Muscle layer of colon (tissue), 2 donors: ENCODE measurements around the gene POLE2.
"Not testable (repeated sequence)": the region's sequence is repeated elsewhere in the genome, so short reads cannot be mapped to it uniquely, and the experiment has no call there.

Experiments
- H3K27ac ChIP-seq: one replicate; pipeline ENCODE4 v1.7.0; 2013; ENCODE audit warnings: low read depth, mild to moderate bottlenecking, low read length, moderate library complexity
- H3K27me3 ChIP-seq, 2 donors: one replicate each; pipeline ENCODE4 v1.7.0; 2013; ENCODE audit warnings: low read length in 2 of 2, mild to moderate bottlenecking in 2 of 2; ENCODE audit not compliant: insufficient read depth in 2 of 2, control insufficient read depth in 1 of 2
- H3K36me3 ChIP-seq: one replicate; pipeline ENCODE4 v1.7.0; 2013; ENCODE audit warnings: mild to moderate bottlenecking, low read length; ENCODE audit not compliant: insufficient read depth
- H3K4me1 ChIP-seq: one replicate; pipeline ENCODE4 v1.7.0; 2013; ENCODE audit warnings: mild to moderate bottlenecking, low read length; ENCODE audit not compliant: insufficient read depth
- H3K4me3 ChIP-seq, 2 donors: one replicate each; pipeline ENCODE4 v1.7.0; 2013; ENCODE audit warnings: low read length in 2 of 2, low read depth in 1 of 2, mild to moderate bottlenecking in 1 of 2, moderate library complexity in 1 of 2
- H3K9ac ChIP-seq: one replicate; pipeline ENCODE4 v1.7.0; 2013; ENCODE audit warnings: low read length
- H3K9me3 ChIP-seq: one replicate; pipeline ENCODE4 v1.7.0; 2013; ENCODE audit warnings: mild to moderate bottlenecking, low read length
- donor health status: abdominal sarcoma.
- donor health status: Adenocarcinoma of cecum.

Gene POLE2

DNA sequence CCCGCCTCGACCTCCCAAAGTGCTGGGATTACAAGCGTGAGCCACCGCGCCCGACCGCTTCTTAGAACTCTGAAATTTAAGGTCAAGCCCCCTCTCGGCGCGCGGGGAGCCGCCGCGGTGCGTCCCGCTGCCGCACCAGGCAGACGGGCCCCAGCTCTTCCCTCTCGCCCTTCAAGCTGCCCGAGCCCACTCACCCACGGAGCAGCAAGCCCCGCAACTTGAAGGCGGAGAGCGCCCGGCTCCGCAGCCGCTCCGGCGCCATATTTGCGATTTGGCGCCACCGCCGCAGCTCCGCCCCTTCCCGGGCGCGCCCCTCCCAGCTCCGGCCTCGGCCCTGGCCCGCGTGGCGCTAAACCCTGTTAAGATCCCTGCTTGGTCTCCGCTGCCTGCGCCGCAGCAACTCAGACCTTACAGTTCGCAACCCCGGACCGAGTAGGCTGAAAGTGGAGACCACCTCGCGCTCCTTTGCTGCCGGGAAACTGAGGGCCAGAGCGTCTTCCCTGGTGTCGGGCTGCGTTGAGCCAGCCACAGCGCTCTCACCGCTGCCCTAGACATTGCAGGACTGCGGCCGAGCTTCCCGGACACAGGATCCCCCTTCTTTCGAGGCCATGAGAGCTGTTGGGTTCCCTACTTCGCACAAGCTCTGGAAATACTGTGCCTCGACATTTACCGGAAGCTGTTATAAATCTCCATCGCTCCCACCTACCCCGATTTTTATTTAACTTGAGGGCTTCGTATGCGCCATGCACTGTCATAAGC, at the start of gene POLE2:
POLE2 (minus strand) TSS at position 273 of the 759 bp plus-strand sequence; CDS start at position 262, 11 bp downstream.
- Histone ChIP-seq H3K9me3 (no peaks in the 10 kb centered on the region), H3K36me3 (no peaks in the 10 kb centered on the region), H3K9ac (peak within 1 kb of the TSS; percentile 63), H3K4me1 (peaks cover 6% of the 10 kb centered on the region), H3K4me3 (peak within 1 kb of the TSS; percentile 44 to 75), H3K27ac (peak within 1 kb of the TSS; percentile 83), H3K27me3 (no peaks in the 10 kb centered on the region)

DNA sequence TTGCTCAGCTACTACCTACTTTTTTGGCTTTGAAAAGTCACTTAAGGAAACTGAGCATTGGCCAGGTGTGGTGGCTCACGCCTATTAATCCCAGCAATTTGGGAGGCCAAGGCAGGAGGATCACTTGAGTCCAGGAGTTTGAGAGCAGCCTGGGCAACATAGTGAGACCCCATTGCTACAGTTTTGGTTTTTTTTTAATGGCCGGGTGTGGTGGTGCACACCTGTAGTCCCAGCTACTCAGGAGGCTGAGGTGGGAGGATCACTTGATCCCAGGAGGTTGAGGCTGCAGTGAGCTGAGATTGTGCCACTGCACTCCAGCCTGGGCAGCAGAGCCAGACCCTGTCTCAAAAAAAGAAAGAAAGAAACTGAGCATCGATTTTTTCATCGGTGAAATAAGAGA, 47.7 kb upstream of the POLE2 start:
- H3K36me3 ChIP-seq = peaks cover 17% of the 10 kb centered on the region

DNA sequence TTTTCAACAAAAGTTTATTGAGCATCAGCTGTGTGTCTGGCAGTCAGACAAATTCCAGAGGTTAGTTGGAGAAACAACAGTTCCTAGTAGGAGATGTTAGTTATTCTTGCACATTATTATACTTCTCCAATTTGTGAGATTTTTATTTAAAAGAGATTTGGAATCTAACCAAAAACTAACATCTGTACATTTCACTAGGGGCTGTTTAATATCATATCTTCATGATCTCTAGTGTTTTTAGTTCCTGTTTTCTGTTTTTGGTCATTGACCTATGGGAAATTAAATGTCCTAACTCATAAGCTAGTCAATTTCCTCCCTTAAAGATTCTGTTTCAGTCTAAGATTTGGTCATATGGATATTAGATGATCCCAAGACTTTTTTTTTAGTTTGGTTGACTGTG, 45.8 kb upstream of the POLE2 start:
- H3K9ac ChIP-seq = no peak overlapping the region
- H3K9me3 ChIP-seq = no peaks in the 10 kb centered on the region
- H3K27me3 ChIP-seq = no peaks in the 10 kb centered on the region
- H3K4me1 ChIP-seq = no peaks in the 10 kb centered on the region
- no peak overlapping the region for H3K27ac ChIP-seq
- H3K4me3 ChIP-seq = no peak overlapping the region
- H3K36me3 ChIP-seq = peaks cover 15% of the 10 kb centered on the region

More for the DNA sequence above, 47.7 kb upstream of the POLE2 start:
- H3K27me3 ChIP-seq, H3K4me1 ChIP-seq, H3K9me3 ChIP-seq, H3K9ac ChIP-seq, H3K27ac ChIP-seq, H3K4me3 ChIP-seq: not testable (repeated sequence)

DNA sequence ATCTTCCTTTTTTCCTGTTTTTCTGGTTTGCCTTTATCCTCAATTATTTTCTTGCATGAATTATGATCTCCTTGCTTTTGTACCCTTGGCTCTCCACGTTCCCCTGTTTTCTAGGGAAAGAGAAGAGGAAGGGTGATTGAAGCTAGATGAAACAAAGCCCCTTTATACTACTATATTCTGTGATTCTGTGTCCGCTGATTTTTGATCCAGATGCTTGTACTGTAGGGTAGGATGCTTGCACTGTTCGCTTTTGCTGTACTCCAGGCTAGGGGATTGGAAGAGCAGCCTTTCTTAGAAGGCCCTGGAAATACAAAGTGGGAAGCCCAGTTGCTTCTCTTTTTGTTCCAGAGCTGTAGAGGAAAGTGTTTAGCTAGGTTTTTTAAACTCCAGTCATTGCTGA, 44.9 kb upstream of the POLE2 start:
- Histone ChIP-seq H3K27me3 (no peaks in the 10 kb centered on the region), H3K27ac (no peak overlapping the region), H3K4me1 (no peaks in the 10 kb centered on the region), H3K36me3 (peaks cover 17% of the 10 kb centered on the region), H3K9ac (no peak overlapping the region), H3K9me3 (no peaks in the 10 kb centered on the region), H3K4me3 (no peak overlapping the region)

- Histone ChIP-seq H3K9ac (no peak overlapping the region), H3K4me3 (no peak overlapping the region), H3K27me3 (no peaks in the 10 kb centered on the region), H3K4me1 (no peaks in the 10 kb centered on the region), H3K36me3 (peaks cover 40% of the 10 kb centered on the region), H3K27ac (no peak overlapping the region), H3K9me3 (no peaks in the 10 kb centered on the region)
Measured at GRCh38 chr14:49727171-49727570, 39.2 kb upstream of the POLE2 start.

- not testable (repeated sequence) for H3K9ac ChIP-seq, H3K27ac ChIP-seq, H3K9me3 ChIP-seq, H3K4me1 ChIP-seq, H3K4me3 ChIP-seq, H3K27me3 ChIP-seq
- peaks cover 24% of the 10 kb centered on the region for H3K36me3 ChIP-seq
Measured at GRCh38 chr14:49721733-49722435, 33.9 kb upstream of the POLE2 start.

DNA sequence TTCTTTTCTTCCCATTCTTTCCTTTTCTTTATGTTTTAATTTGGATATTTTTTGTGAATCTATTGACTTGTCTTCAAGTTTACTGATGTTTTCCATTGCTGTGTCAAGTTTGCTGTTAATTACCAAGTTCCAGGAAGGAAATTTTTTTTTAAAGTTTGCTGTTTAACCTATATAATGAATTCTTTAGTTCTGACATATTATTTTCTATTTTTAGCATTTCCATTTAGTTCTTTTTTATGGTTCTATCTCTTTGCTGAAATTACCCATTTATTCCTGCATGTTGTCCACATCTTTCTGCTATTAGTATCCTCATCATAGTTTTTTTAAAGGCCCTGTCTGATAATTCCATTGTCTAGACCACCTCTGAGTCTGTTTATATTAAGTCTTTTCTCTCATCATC, 32.7 kb upstream of the POLE2 start:
- Histone ChIP-seq H3K27me3 (no peaks in the 10 kb centered on the region), H3K4me3 (no peak overlapping the region), H3K9me3 (no peaks in the 10 kb centered on the region), H3K4me1 (no peaks in the 10 kb centered on the region), H3K9ac (no peak overlapping the region), H3K27ac (no peak overlapping the region), H3K36me3 (peaks cover 13% of the 10 kb centered on the region)

GRCh38 chr14:49710993-49711392, 23.0 kb upstream of the POLE2 start:
- H3K9ac ChIP-seq, H3K36me3 ChIP-seq, H3K27me3 ChIP-seq, H3K4me3 ChIP-seq, H3K4me1 ChIP-seq, H3K27ac ChIP-seq, H3K9me3 ChIP-seq: not testable (repeated sequence)

- not testable (repeated sequence) for H3K4me3 ChIP-seq, H3K27ac ChIP-seq, H3K9ac ChIP-seq, H3K4me1 ChIP-seq, H3K36me3 ChIP-seq, H3K27me3 ChIP-seq, H3K9me3 ChIP-seq
Measured at GRCh38 chr14:49704471-49704870, 16.5 kb upstream of the POLE2 start.

DNA sequence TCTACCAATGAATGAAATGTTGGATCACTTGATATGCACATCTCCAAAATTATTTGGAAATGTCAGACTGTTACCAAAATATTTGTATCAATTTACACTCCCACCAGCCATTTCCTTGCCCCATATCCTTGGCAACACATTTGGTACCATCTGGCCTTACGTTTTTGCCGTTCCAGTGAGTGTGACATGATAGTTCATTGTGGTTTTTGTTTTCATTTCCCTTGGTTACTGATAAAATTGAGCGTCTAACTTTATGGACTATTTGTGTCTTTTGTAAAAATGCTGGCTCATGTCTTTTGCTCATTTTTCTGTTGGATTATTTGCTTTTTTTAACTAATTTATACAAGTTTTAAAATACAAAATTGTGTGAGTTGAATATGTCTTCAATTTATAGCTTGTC, 16.0 kb upstream of the POLE2 start:
- H3K4me3 ChIP-seq = no peak overlapping the region
- H3K27me3 ChIP-seq = no peaks in the 10 kb centered on the region
- no peak overlapping the region for H3K27ac ChIP-seq
- no peaks in the 10 kb centered on the region for H3K4me1 ChIP-seq
- peaks cover 7% of the 10 kb centered on the region for H3K36me3 ChIP-seq
- no peaks in the 10 kb centered on the region for H3K9me3 ChIP-seq
- no peak overlapping the region for H3K9ac ChIP-seq

DNA sequence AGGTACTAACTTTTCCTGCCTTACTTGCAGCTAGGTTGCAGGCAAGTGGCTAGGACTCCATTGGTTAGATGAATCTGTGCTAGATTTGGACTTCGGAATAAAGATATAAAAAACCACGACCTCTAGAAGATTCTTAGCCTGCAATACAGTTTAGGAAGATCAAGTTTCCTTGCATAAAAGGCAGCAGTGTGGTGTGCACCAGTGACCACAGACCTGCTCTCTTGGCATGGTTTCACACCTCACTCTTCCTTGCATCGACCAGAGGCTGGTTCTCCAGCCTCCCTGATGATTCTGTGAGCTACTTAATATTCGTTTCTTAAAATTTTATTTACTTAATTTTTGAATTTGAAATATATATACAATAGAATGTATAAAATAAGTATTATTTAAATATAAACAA, 14.7 kb upstream of the POLE2 start:
- no peaks in the 10 kb centered on the region for H3K27me3 ChIP-seq
- H3K27ac ChIP-seq = no peak overlapping the region
- H3K36me3 ChIP-seq = peaks cover 7% of the 10 kb centered on the region
- no peaks in the 10 kb centered on the region for H3K4me1 ChIP-seq
- H3K9me3 ChIP-seq = no peaks in the 10 kb centered on the region
- H3K4me3 ChIP-seq = no peak overlapping the region
- no peak overlapping the region for H3K9ac ChIP-seq

DNA sequence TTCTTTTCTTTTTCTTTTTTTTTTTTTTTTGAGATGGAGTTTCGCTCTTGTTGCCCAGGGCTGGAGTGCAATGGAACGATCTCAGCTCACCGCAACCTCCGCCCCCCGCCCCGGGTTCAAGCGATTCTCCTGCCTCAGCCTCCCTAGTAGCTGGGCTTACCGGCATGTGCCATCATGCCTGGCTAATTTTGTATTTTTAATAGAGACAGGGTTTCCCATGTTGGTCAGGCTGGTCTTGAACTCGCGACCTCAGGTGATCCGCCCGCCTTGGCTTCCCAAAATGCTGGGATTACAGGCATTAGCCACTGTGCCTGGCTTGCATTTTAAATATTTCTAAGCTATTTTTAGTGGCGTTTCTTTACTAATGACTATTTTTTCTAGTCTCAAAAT, 5.7 kb upstream of the POLE2 start:
- peaks cover 15% of the 10 kb centered on the region for H3K4me1 ChIP-seq
- H3K4me3 ChIP-seq = peak overlapping the region; percentile 56 to 68
- H3K36me3 ChIP-seq, H3K9me3 ChIP-seq, H3K27ac ChIP-seq, H3K27me3 ChIP-seq, H3K9ac ChIP-seq: not testable (repeated sequence)
